ENCODE measurements around the gene KCNH6. TPM values are rescaled to one million over a fixed set of nuclear protein-coding genes. Genes with fewer than 3 reads are reported as not detected.

KCNH6 gene
- total RNA-seq, 1 experiment from 2014 or later = 1.6 TPM

DNA sequence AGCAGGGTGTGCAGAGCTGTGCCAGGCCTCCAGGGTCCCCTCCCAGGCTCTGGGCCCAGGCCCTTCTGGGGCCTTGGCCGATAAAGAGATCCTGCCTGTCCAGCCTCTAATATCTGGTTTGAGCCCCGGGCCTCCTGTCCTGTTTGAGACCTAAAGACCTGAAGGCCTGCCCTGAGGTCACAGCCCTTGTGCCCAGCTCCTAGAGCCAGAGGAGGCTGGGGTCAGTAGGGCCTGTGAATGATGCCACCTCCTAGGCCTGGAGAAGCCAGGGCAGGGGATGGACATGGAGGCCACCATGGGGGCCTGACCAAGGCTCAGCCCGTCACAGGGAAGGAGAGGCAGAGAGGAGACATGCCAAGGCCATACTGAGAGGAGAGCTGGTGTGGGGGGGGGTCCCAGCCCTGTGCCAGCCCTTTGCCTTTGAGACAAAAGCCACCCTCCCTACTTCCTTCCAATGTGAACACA is 7.4 kb downstream of the KCNH6 start:
- Histone ChIP-seq H2BK20ac (ENCODE audit: low read depth, low read length, poor library complexity, severe bottlenecking) (no peak overlapping the region), H2BK5ac (ENCODE audit: insufficient read length, low read length) (no peak overlapping the region), H4K91ac (ENCODE audit: insufficient read length, low read depth, low read length) (no peak overlapping the region), H4K8ac (replicated peaks; ENCODE audit: insufficient read length, low read depth, low read length) (no peak overlapping the region), H3K79me2 (ENCODE audit: insufficient read depth, low read length) (no peaks in the 10 kb centered on the region), H3K79me1 (ENCODE audit: insufficient read depth, low read depth, low read length, poor library complexity, severe bottlenecking) (no peaks in the 10 kb centered on the region), H3T11ph (ENCODE audit: low read length) (no peak overlapping the region), H3K4ac (ENCODE audit: low read depth, low read length) (no peak overlapping the region), H3K27ac (ENCODE audit: insufficient read length, low read depth, low read length) (no peak overlapping the region), H2AK5ac (ENCODE audit: insufficient read length, low read length) (no peak overlapping the region), H3K56ac (ENCODE audit: insufficient read length, low read depth, low read length) (no peak overlapping the region), H2BK120ac (ENCODE audit: low read depth, low read length, poor library complexity, severe bottlenecking) (no peak overlapping the region), H3K18ac (ENCODE audit: insufficient read length, low read depth, low read length) (no peak overlapping the region), H2BK12ac (ENCODE audit: insufficient read length, low read depth, low read length) (no peak overlapping the region), H3K23ac (ENCODE audit: insufficient read length, low read depth, low read length) (no peak overlapping the region), H3K9me3 (ENCODE audit: control insufficient read depth, low read depth, low read length) (no peaks in the 10 kb centered on the region), H3K9ac (ENCODE audit: extremely low read depth, insufficient read length, low read length) (no peak overlapping the region), H3K23me2 (ENCODE audit: insufficient read length, low read depth, low read length, poor library complexity, severe bottlenecking) (no peaks in the 10 kb centered on the region), H4K20me1 (ENCODE audit: control insufficient read depth, insufficient read depth, insufficient read length) (no peaks in the 10 kb centered on the region), H4K5ac (ENCODE audit: insufficient read length, low read depth, low read length) (no peak overlapping the region), H2AFZ (ENCODE audit: low read length) (no peak overlapping the region), H3K14ac (ENCODE audit: insufficient read depth, low read length) (no peak overlapping the region), H2BK15ac (ENCODE audit: low read depth, low read length) (no peak overlapping the region), H3K27me3 (ENCODE audit: insufficient read depth, low read length) (no peaks in the 10 kb centered on the region), H3K4me2 (ENCODE audit: insufficient read depth, insufficient read length, low read length) (no peak overlapping the region), H3K4me1 (ENCODE audit: insufficient read depth, low read length) (peaks cover 6% of the 10 kb centered on the region; the same call in 1 of the 2 replicates)
- H3K27me3 Mint-ChIP-seq (ENCODE audit: low read depth) = peaks cover 5% of the 10 kb centered on the region
- WGBS (ENCODE audit: extremely low coverage, insufficient read length, low lambda C conversion rate) = no CpG with 5 or more reads among the region's 3 CpGs
- TF ChIP-seq, protein P1, sequence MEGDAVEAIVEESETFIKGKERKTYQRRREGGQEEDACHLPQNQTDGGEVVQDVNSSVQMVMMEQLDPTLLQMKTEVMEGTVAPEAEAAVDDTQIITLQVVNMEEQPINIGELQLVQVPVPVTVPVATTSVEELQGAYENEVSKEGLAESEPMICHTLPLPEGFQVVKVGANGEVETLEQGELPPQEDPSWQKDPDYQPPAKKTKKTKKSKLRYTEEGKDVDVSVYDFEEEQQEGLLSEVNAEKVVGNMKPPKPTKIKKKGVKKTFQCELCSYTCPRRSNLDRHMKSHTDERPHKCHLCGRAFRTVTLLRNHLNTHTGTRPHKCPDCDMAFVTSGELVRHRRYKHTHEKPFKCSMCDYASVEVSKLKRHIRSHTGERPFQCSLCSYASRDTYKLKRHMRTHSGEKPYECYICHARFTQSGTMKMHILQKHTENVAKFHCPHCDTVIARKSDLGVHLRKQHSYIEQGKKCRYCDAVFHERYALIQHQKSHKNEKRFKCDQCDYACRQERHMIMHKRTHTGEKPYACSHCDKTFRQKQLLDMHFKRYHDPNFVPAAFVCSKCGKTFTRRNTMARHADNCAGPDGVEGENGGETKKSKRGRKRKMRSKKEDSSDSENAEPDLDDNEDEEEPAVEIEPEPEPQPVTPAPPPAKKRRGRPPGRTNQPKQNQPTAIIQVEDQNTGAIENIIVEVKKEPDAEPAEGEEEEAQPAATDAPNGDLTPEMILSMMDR (conservative IDR thresholded peaks at IDR 0.05) = no peak
- H3K4me3 Mint-ChIP-seq = no peak overlapping the region
- H3K27ac Mint-ChIP-seq = no peak overlapping the region
- H3K4me1 Mint-ChIP-seq = peaks cover 13 to 22% of the 10 kb centered on the region in 2 experiments
- DNase-seq = no peak
- H3K36me3 Mint-ChIP-seq (ENCODE audit: insufficient read depth in 1 of 3, low read depth in 3 of 3) = no peaks in the 10 kb centered on the region; a peak in 1 of 7 replicates
- H3K9me3 Mint-ChIP-seq = no peaks in the 10 kb centered on the region; a peak in 1 of 5 replicates

Measured in H9 (cell line).